HuH-7 (cell line): ENCODE data around the gene RELL1.
A peak's percentile ranks its signal among the peaks of the same experiment; 100 is the strongest.

ENCODE experiments used
- DNase-seq: peaks from one replicate; pipeline ENCODE4 v3.0.0; 2011; ENCODE audit warnings: low spot score

Gene RELL1

GRCh38 chr4:37686373-37687193, at the start of gene RELL1:
RELL1 (minus strand) TSS chr4:37686376; CDS start chr4:37686287, 89 bp downstream.
- DNase-seq, result peak; percentile 93

GRCh38 chr4:37735578-37735977, 49.4 kb upstream of the RELL1 start:
- DNase-seq, result no peak

- DNase-seq, result no peak
Measured at GRCh38 chr4:37734989-37735388, 48.8 kb upstream of the RELL1 start.

GRCh38 chr4:37733240-37733867, 47.2 kb upstream of the RELL1 start:
- DNase-seq, result peak; percentile 22

- DNase-seq, result no peak
Measured at GRCh38 chr4:37732526-37733186, 46.5 kb upstream of the RELL1 start.

- no peak for DNase-seq
Measured at GRCh38 chr4:37729649-37730004, 43.5 kb upstream of the RELL1 start.

GRCh38 chr4:37728064-37728463, 41.9 kb upstream of the RELL1 start:
- no peak for DNase-seq

GRCh38 chr4:37727635-37728034, 41.5 kb upstream of the RELL1 start:
- no peak for DNase-seq

- DNase-seq, result no peak
Measured at GRCh38 chr4:37726666-37727065, 40.5 kb upstream of the RELL1 start.

- no peak for DNase-seq
Measured at GRCh38 chr4:37725718-37726117, 39.5 kb upstream of the RELL1 start.

- no peak for DNase-seq
Measured at GRCh38 chr4:37723067-37723466, 36.9 kb upstream of the RELL1 start.

- peak; percentile 36 for DNase-seq
Measured at GRCh38 chr4:37721995-37722638, 35.9 kb upstream of the RELL1 start.

GRCh38 chr4:37719021-37719420, 32.8 kb upstream of the RELL1 start:
- no peak for DNase-seq

GRCh38 chr4:37717576-37717975, 31.4 kb upstream of the RELL1 start:
- DNase-seq, result no peak

GRCh38 chr4:37715889-37716402, 29.8 kb upstream of the RELL1 start:
- DNase-seq, result no peak

- no peak for DNase-seq
Measured at GRCh38 chr4:37710491-37710890, 24.3 kb upstream of the RELL1 start.

GRCh38 chr4:37706032-37706431, 19.9 kb upstream of the RELL1 start:
- DNase-seq, result no peak

GRCh38 chr4:37705571-37705970, 19.4 kb upstream of the RELL1 start:
- DNase-seq, result no peak

GRCh38 chr4:37699868-37700481, 13.8 kb upstream of the RELL1 start:
- no peak for DNase-seq

GRCh38 chr4:37697566-37697965, 11.4 kb upstream of the RELL1 start:
- no peak for DNase-seq

GRCh38 chr4:37693450-37694190, 7.4 kb upstream of the RELL1 start:
- DNase-seq, result no peak
